ENCODE data around the gene LYRM9.

DNA sequence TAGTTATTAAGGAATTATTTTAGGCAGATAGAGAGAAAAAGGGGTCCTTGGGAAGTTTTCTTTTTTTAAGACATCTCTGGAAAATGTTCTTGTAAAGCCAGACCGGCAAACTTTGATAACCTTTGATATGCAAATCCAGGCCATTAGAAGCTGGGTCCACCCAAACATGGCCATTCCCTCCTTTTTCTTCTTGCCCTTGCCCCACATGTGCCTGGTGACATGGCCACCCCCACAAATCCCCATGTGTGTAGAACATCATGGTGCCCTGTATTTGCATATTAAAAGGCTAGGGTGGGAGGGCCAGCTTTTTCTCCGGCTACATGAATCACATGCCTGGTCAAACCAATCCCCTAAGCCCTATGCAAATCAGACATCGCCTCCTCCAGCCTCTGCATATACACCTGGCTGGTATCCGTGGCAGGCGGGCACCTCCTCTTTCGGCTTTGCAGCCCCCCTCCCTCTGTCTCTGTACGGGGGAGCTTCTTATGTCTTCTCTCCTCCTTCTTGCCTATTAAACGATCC lies 43.9 kb upstream of the LYRM9 start:
- no peak for TF ChIP-seq POLR2AphosphoS5 (IDR thresholded peaks at IDR 0.05)
- TF ChIP-seq SMC3 (conservative IDR thresholded peaks at IDR 0.05; ENCODE audit: poor library complexity): no peak
- TF ChIP-seq CTCF (IDR thresholded peaks at IDR 0.05; ENCODE audit: poor library complexity, severe bottlenecking): no peak
- TF ChIP-seq RAD21 (conservative IDR thresholded peaks at IDR 0.05): no peak
- no peak for TF ChIP-seq EZH2 (IDR thresholded peaks at IDR 0.05; ENCODE audit: borderline replicate concordance, insufficient read depth, low read length, poor library complexity, severe bottlenecking)
- no peak for TF ChIP-seq EP300 (conservative IDR thresholded peaks at IDR 0.05; ENCODE audit: poor library complexity, severe bottlenecking)
- no peak for TF ChIP-seq TAF1 (IDR thresholded peaks at IDR 0.05; ENCODE audit: low read depth)
- no peak for TF ChIP-seq REST (IDR thresholded peaks at IDR 0.05; ENCODE audit: borderline replicate concordance)
- TF ChIP-seq MXI1 (conservative IDR thresholded peaks at IDR 0.05; ENCODE audit: poor library complexity, severe bottlenecking): no peak
